ENCODE results near the gene INF2. TPM values are rescaled to one million over a fixed set of nuclear protein-coding genes. Genes with fewer than 3 reads are reported as not detected.

Gene INF2
- 100 to 1,000 TPM in 1 of 4 donors, 10 to 100 TPM in 3; 39.9 to 199 (median 72.4) TPM for total RNA-seq

- TF ChIP-seq, protein P1, sequence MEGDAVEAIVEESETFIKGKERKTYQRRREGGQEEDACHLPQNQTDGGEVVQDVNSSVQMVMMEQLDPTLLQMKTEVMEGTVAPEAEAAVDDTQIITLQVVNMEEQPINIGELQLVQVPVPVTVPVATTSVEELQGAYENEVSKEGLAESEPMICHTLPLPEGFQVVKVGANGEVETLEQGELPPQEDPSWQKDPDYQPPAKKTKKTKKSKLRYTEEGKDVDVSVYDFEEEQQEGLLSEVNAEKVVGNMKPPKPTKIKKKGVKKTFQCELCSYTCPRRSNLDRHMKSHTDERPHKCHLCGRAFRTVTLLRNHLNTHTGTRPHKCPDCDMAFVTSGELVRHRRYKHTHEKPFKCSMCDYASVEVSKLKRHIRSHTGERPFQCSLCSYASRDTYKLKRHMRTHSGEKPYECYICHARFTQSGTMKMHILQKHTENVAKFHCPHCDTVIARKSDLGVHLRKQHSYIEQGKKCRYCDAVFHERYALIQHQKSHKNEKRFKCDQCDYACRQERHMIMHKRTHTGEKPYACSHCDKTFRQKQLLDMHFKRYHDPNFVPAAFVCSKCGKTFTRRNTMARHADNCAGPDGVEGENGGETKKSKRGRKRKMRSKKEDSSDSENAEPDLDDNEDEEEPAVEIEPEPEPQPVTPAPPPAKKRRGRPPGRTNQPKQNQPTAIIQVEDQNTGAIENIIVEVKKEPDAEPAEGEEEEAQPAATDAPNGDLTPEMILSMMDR (IDR thresholded peaks at IDR 0.05; ENCODE audit: low read depth): no peak
These were observed at the start of gene INF2 for GRCh38 chr14:104689109-104689880. Gene INF2, plus strand, starts transcription at chr14:104689618. Its CDS starts 11,748 bp downstream, at chr14:104701366.

- TF ChIP-seq, protein P1 (IDR thresholded peaks at IDR 0.05; ENCODE audit: low read depth): no peak
These were observed 49.4 kb upstream of the INF2 start for GRCh38 chr14:104639885-104640548.

DNA sequence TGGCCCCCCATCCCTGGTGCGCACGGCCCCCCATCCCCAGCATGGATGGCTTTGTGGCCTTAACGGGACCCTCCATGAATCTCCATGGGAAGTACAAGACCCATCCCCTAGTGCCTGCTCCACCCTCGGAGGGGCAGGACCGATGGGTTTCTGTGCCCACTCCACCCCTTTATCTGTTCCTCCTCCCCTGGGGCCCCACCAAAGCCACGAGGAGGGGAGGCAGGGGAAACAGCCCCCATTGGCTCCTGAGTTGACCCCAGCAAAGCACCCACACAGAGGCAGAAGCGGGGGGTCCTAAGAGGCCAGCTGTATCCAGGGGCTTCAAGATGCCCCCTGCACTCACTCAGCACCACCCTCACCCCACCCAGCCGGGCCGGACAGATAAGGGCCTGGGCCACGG lies 48.7 kb upstream of the INF2 start:
- TF ChIP-seq, protein P1 (IDR thresholded peaks at IDR 0.05; ENCODE audit: low read depth): no peak

- TF ChIP-seq, protein P1 (IDR thresholded peaks at IDR 0.05; ENCODE audit: low read depth): no peak
These were observed 47.5 kb upstream of the INF2 start for GRCh38 chr14:104641753-104642539.

- TF ChIP-seq, protein P1 (IDR thresholded peaks at IDR 0.05; ENCODE audit: low read depth): no peak
These were observed 46.9 kb upstream of the INF2 start for GRCh38 chr14:104642540-104642868.

DNA sequence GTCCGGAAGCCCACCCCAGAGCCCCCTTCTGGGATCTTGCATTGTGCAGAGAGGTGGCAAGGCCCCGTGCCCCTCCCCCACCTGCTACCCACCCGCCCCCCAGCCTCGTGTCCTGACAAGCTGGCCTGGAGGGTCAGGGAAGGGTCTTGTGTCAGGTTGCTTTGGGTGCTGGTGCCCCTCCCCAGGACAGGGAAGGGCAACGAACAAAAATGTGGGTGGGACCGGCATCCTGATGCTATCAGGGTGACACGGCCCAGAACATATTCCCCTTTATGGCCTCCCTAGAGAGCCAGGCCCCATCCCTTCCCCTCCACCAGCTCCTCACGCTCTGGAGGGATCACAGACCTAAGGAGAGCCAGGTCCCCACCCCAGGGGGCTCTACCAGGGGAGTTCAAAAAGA lies 46.1 kb upstream of the INF2 start:
- TF ChIP-seq, protein P1 (IDR thresholded peaks at IDR 0.05; ENCODE audit: low read depth): no peak
